GM18498 (cell line): ENCODE data around the gene JAKMIP2.
"Not testable (repeated sequence)": the region's sequence is repeated elsewhere in the genome, so short reads cannot be mapped to it uniquely, and the experiment has no call there.

Experiments
- ATAC-seq: cut with Tn5 transposase; IDR thresholded peaks from one replicate; pipeline ENCODE4 v1.9.1; 2021; ENCODE audit warnings: mild to moderate bottlenecking, moderate library complexity; ENCODE audit not compliant: unreplicated experiment

The JAKMIP2 gene

GRCh38 chr5:147750065-147750464, 32.5 kb downstream of the JAKMIP2 start:
- no peak for ATAC-seq

GRCh38 chr5:147748590-147748989, 33.9 kb downstream of the JAKMIP2 start:
- ATAC-seq: no peak

- ATAC-seq: no peak
Measured at GRCh38 chr5:147746986-147747385, 35.5 kb downstream of the JAKMIP2 start.

GRCh38 chr5:147743678-147744374, 38.7 kb downstream of the JAKMIP2 start:
- no peak for ATAC-seq

- no peak for ATAC-seq
Measured at GRCh38 chr5:147743012-147743411, 39.5 kb downstream of the JAKMIP2 start.

GRCh38 chr5:147742151-147742550, 40.4 kb downstream of the JAKMIP2 start:
- no peak for ATAC-seq

- no peak for ATAC-seq
Measured at GRCh38 chr5:147740864-147741263, 41.7 kb downstream of the JAKMIP2 start.

- no peak for ATAC-seq
Measured at GRCh38 chr5:147737921-147738320, 44.6 kb downstream of the JAKMIP2 start.

GRCh38 chr5:147735621-147736125, 46.9 kb downstream of the JAKMIP2 start:
- no peak for ATAC-seq

GRCh38 chr5:147734894-147735293, 47.6 kb downstream of the JAKMIP2 start:
- no peak for ATAC-seq

- ATAC-seq: no peak
Measured at GRCh38 chr5:147733075-147733474, 49.5 kb downstream of the JAKMIP2 start.

GRCh38 chr5:147732291-147732883, 50.1 kb downstream of the JAKMIP2 start:
- ATAC-seq: no peak

- no peak for ATAC-seq
Measured at GRCh38 chr5:147731431-147732290, 50.9 kb downstream of the JAKMIP2 start.

- ATAC-seq: no peak
Measured at GRCh38 chr5:147727200-147727599, 55.3 kb downstream of the JAKMIP2 start.

GRCh38 chr5:147721191-147721960, 61.2 kb downstream of the JAKMIP2 start:
- not testable (repeated sequence) for ATAC-seq

GRCh38 chr5:147713550-147714295, 68.8 kb downstream of the JAKMIP2 start:
- ATAC-seq: no peak

- no peak for ATAC-seq
Measured at GRCh38 chr5:147712598-147712997, 69.9 kb downstream of the JAKMIP2 start.

- ATAC-seq: no peak
Measured at GRCh38 chr5:147712019-147712418, 70.5 kb downstream of the JAKMIP2 start.

GRCh38 chr5:147711019-147711418, 71.5 kb downstream of the JAKMIP2 start:
- no peak for ATAC-seq

- no peak for ATAC-seq
Measured at GRCh38 chr5:147708708-147709107, 73.8 kb downstream of the JAKMIP2 start.
